Measurements from ENCODE around the gene MOB4.

Gene MOB4

GRCh38 chr2:197598450-197598849 lies 82.6 kb downstream of the MOB4 start:
- no peak overlapping the region for H3K4me3 Mint-ChIP-seq
- no peaks in the 10 kb centered on the region for H3K9me3 Mint-ChIP-seq

GRCh38 chr2:197599285-197599965 lies 83.6 kb downstream of the MOB4 start:
- H3K27ac Mint-ChIP-seq: no peak overlapping the region
- H3K9me3 Mint-ChIP-seq: no peaks in the 10 kb centered on the region
- peaks cover 9% of the 10 kb centered on the region for H3K4me1 Mint-ChIP-seq
- ATAC-seq (peak; percentile 90), DNase-seq (peak; percentile 20 to 30)
- peaks cover 14% of the 10 kb centered on the region for H3K27me3 Mint-ChIP-seq
- H3K4me3 Mint-ChIP-seq: peak overlapping the region; percentile 23 to 34

More at GRCh38 chr2:197598450-197598849, 82.6 kb downstream of the MOB4 start:
- DNase-seq: no peak
- no peak for ATAC-seq
- H3K27me3 Mint-ChIP-seq: peaks cover 14% of the 10 kb centered on the region
- H3K4me1 Mint-ChIP-seq: peaks cover 9% of the 10 kb centered on the region
- no peak overlapping the region for H3K27ac Mint-ChIP-seq

- Mint-ChIP-seq H3K4me1 (peaks cover 9% of the 10 kb centered on the region), H3K4me3 (no peak overlapping the region), H3K27me3 (peaks cover 14% of the 10 kb centered on the region), H3K27ac (no peak overlapping the region), H3K9me3 (no peaks in the 10 kb centered on the region)
- no peak for DNase-seq
- no peak for ATAC-seq
These were observed 84.4 kb downstream of the MOB4 start for GRCh38 chr2:197600306-197600705.

- Mint-ChIP-seq H3K27ac (no peak overlapping the region), H3K4me1 (peaks cover 17% of the 10 kb centered on the region), H3K27me3 (peaks cover 14% of the 10 kb centered on the region), H3K9me3 (no peaks in the 10 kb centered on the region), H3K4me3 (no peak overlapping the region)
- DNase-seq (no peak), ATAC-seq (no peak)
These were observed 85.9 kb downstream of the MOB4 start for GRCh38 chr2:197601726-197602125.
